Esophagus muscularis mucosa (tissue), 3 donors: ENCODE results near the gene NAIF1.

Experiments used
- CTCF ChIP-seq, 3 experiments: fragments of 200-600 bp in 2 of 3; fragments of 450-650 bp in 1 of 3; sonication (generic) in 2 of 3; IDR thresholded peaks; one replicate each; pipeline ENCODE4 v1.5.1; 2017 to 2019; ENCODE audit warnings: antibody characterized with exemption in 3 of 3, mild to moderate bottlenecking in 2 of 3, moderate library complexity in 1 of 3
- POLR2A ChIP-seq: fragments of 450-650 bp; IDR thresholded peaks from one replicate; pipeline ENCODE4 v1.6.1; 2017; ENCODE audit warnings: antibody characterized with exemption, moderate library complexity, mild to moderate bottlenecking, low read depth
- POLR2AphosphoS5 ChIP-seq, 2 donors: sonication (generic); formaldehyde crosslinking; IDR thresholded peaks; one replicate each; pipeline ENCODE4 v1.6.1; 2017; ENCODE audit warnings: antibody characterized with exemption in 2 of 2

DNA sequence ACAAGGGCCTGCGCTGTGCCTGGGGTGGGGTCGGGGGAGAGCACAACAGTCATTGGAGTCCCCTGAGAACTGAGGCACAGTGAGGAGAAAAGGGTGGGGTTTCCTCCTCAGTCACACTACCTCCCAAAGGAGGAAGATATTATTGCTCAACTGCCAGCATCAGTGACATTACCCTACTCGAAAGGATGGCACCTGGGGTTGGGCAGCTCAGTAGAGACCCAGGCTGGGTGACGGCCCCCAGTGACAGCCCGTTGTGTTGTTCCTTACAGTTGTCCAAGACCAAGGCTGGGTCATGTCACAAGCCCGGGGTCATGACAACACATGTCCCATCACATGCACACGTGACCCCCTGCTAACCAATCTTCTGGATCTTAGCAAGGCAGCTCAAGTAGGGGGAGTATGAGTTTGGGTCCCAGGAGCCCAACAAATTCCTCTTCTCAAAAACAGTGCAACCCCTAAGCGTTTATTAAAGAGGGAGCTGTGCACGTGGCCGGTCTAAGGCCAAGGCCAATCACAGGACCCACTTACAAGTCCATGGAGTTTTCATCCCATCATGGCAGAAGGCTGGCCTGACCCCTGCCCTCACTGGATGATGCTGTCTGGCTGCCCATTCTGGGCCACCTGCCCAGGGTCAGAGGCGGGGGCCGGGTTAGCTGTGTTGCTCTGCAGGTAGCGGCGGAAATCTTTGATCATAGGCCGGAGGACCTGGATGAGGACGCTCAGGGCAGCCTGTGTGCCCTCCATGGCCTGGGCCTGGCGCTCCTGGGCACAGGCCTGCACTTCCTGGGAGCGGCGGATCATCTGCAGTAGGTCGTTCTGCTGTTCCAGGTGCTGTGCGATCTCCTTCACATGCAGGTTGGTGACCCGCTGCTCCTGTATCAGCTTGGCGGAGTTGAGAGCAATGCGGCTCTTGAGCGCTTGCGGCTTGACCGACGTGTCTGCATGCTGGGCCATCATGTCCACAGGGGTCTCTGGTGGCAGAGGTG, 4.0 kb downstream of the NAIF1 start:
- TF ChIP-seq CTCF (IDR thresholded peaks at IDR 0.05) (no peak), POLR2A (no peak), POLR2AphosphoS5 (IDR thresholded peaks at IDR 0.05) (no peak)
